GM23248 (cell line): ENCODE results near the gene TELO2.

Source experiments
- EZH2 ChIP-seq: fragments of 200-600 bp; sonication (generic); IDR thresholded peaks from 2 replicates; pipeline ENCODE4 v1.6.1; 2018; ENCODE audit warnings: antibody characterized with exemption, mild to moderate bottlenecking; ENCODE audit not compliant: insufficient read depth, poor library complexity, severe bottlenecking
- EZH2phosphoT487 ChIP-seq: fragments of 200-600 bp; sonication (generic); IDR thresholded peaks from 2 replicates; pipeline ENCODE4 v1.6.1; 2018; ENCODE audit warnings: antibody characterized with exemption, moderate library complexity, mild to moderate bottlenecking, low read depth; ENCODE audit not compliant: insufficient read depth

GRCh38 chr16:1542166-1542500, 49.0 kb downstream of the TELO2 start:
- TF ChIP-seq EZH2, result no peak
- no peak for TF ChIP-seq EZH2phosphoT487
